Parathyroid adenoma (tissue), 2 donors: ENCODE measurements around the gene GNB2.

Experiments
- H2AFZ ChIP-seq: fragments of 300-600 bp; sonication (generic); one replicate; pipeline ENCODE4 v1.7.0; 2017; ENCODE audit warnings: antibody characterized with exemption, mild to moderate bottlenecking
- H3K27ac ChIP-seq: fragments of 300-600 bp; sonication (generic); one replicate; pipeline ENCODE4 v1.7.0; 2017
- H3K27me3 ChIP-seq: fragments of 300-600 bp; sonication (generic); one replicate; pipeline ENCODE4 v1.7.0; 2017; ENCODE audit warnings: low read length; ENCODE audit not compliant: control insufficient read depth, insufficient read depth
- H3K36me3 ChIP-seq: fragments of 300-600 bp; sonication (generic); one replicate; pipeline ENCODE4 v1.7.0; 2017; ENCODE audit warnings: low read length; ENCODE audit not compliant: control insufficient read depth, insufficient read depth
- H3K4me1 ChIP-seq: fragments of 300-600 bp; sonication (generic); one replicate; pipeline ENCODE4 v1.7.0; 2017; ENCODE audit warnings: control low read depth
- H3K4me2 ChIP-seq: fragments of 300-600 bp; sonication (generic); one replicate; pipeline ENCODE4 v1.7.0; 2017; ENCODE audit warnings: low read length
- H3K4me3 ChIP-seq: fragments of 300-600 bp; sonication (generic); one replicate; pipeline ENCODE4 v1.7.0; 2017; ENCODE audit warnings: low read depth, low read length
- H3K79me2 ChIP-seq: fragments of 300-600 bp; sonication (generic); one replicate; pipeline ENCODE4 v1.7.0; 2017; ENCODE audit warnings: control low read depth
- H3K9ac ChIP-seq: fragments of 300-600 bp; sonication (generic); one replicate; pipeline ENCODE4 v1.7.0; 2017; ENCODE audit warnings: mild to moderate bottlenecking
- H3K9me3 ChIP-seq: fragments of 300-600 bp; sonication (generic); one replicate; pipeline ENCODE4 v1.7.0; 2017; ENCODE audit warnings: low read length; ENCODE audit not compliant: control insufficient read depth
- CTCF ChIP-seq: fragments of 300-600 bp; sonication (generic); IDR thresholded peaks from one replicate; pipeline ENCODE4 v1.7.0; 2017; ENCODE audit warnings: antibody characterized with exemption, mild to moderate bottlenecking
- donor health status: primary hyperparathyroidism.

The GNB2 gene

DNA sequence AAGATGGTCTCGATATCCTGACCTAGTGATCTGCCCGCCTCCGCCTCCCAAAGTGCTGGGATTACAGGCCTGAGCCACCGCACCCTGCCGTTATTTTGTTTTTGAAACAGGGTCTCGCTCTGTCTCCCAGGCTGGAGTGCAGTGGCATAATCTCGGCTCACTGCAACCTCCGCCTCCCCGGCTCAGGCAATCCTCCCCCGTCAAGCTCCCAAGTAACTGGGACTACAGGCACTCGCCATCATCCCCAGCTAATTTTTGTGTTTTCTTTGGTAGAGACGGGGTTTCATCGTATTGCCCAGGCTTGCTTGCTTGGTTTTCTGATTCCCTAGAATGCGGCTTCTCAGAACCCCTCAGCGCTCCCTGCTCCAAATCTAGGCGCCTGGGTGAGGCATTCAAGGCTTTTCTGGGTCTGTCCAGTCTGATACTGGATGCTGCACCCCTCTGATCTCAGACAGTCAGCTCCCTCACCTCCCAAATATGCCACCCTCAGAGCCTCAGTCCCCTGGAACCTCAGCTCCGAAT, 33.5 kb upstream of the GNB2 start:
- no peaks in the 10 kb centered on the region for H3K27me3 ChIP-seq
- no peak overlapping the region for H2AFZ ChIP-seq
- H3K9ac ChIP-seq: no peak overlapping the region
- no peaks in the 10 kb centered on the region for H3K4me1 ChIP-seq
- TF ChIP-seq CTCF: no peak
- no peak overlapping the region for H3K4me2 ChIP-seq
- no peak overlapping the region for H3K27ac ChIP-seq
- no peak overlapping the region for H3K4me3 ChIP-seq
- no peaks in the 10 kb centered on the region for H3K9me3 ChIP-seq
- H3K79me2 ChIP-seq: no peaks in the 10 kb centered on the region
- no peaks in the 10 kb centered on the region for H3K36me3 ChIP-seq

- H3K9me3 ChIP-seq: no peaks in the 10 kb centered on the region
- no peak overlapping the region for H2AFZ ChIP-seq
- H3K79me2 ChIP-seq: no peaks in the 10 kb centered on the region
- H3K36me3 ChIP-seq: no peaks in the 10 kb centered on the region
- H3K4me1 ChIP-seq: no peaks in the 10 kb centered on the region
- no peak overlapping the region for H3K4me2 ChIP-seq
- no peak overlapping the region for H3K27ac ChIP-seq
- no peak for TF ChIP-seq CTCF
- H3K4me3 ChIP-seq: no peak overlapping the region
- no peaks in the 10 kb centered on the region for H3K27me3 ChIP-seq
- H3K9ac ChIP-seq: no peak overlapping the region
These were observed 32.8 kb upstream of the GNB2 start for GRCh38 chr7:100640517-100641440.

- no peak within 1 kb of the TSS for H3K4me2 ChIP-seq
- H3K9ac ChIP-seq: no peak within 1 kb of the TSS
- H3K9me3 ChIP-seq: no peaks in the 10 kb centered on the region
- H3K4me1 ChIP-seq: no peaks in the 10 kb centered on the region
- no peak for TF ChIP-seq CTCF
- no peak within 1 kb of the TSS for H2AFZ ChIP-seq
- H3K36me3 ChIP-seq: no peaks in the 10 kb centered on the region
- H3K79me2 ChIP-seq: no peaks in the 10 kb centered on the region
- no peak within 1 kb of the TSS for H3K4me3 ChIP-seq
- no peaks in the 10 kb centered on the region for H3K27me3 ChIP-seq
- H3K27ac ChIP-seq: no peak within 1 kb of the TSS
These were observed 32.1 kb upstream of the GNB2 start, which contains the start of gene TFR2 for GRCh38 chr7:100641463-100641859. TSS of gene TFR2 (minus strand) at chr7:100641552. CDS start at chr7:100641509, 43 bp downstream.

- Histone ChIP-seq H3K4me2 (no peak overlapping the region), H2AFZ (no peak overlapping the region), H3K36me3 (no peaks in the 10 kb centered on the region), H3K9ac (no peak overlapping the region), H3K27ac (no peak overlapping the region), H3K27me3 (no peaks in the 10 kb centered on the region), H3K9me3 (no peaks in the 10 kb centered on the region), H3K79me2 (no peaks in the 10 kb centered on the region), H3K4me1 (no peaks in the 10 kb centered on the region), H3K4me3 (no peak overlapping the region)
- no peak for TF ChIP-seq CTCF
These were observed 31.5 kb upstream of the GNB2 start for GRCh38 chr7:100641860-100642533.
